H1 (cell line): ENCODE results near the gene EVX2. TPM values are rescaled to one million over a fixed set of nuclear protein-coding genes. Genes with fewer than 3 reads are reported as not detected.

ENCODE experiments used
- CTCF ChIA-PET: fragments of 300-600 bp; sonication (Branson Sonifier 250); formaldehyde crosslinking; loops from one replicate; lab custom pipeline; 2021; ENCODE audit not compliant: partially characterized antibody; lab: Charles Lee
- POLR2A ChIA-PET: fragments of 300-600 bp; sonication (Branson Sonifier 250); formaldehyde crosslinking; loops from one replicate; lab custom pipeline; 2021; ENCODE audit warnings: inconsistent platforms; ENCODE audit not compliant: partially characterized antibody; lab: Charles Lee
- DNase-seq, 2 experiments: peaks; one replicate each; pipeline versions ENCODE4 v3.0.0 to v3.0.0-alpha.2; 2010 to 2022; ENCODE audit warnings: low spot score in 2 of 2, low read depth in 1 of 2, mixed read lengths in 1 of 2
- FAIRE-seq: peaks from 2 replicates; lab custom pipeline; 2011; peaks lifted over from hg19 to GRCh38; lab: Jason Lieb, UNC
- H2AFZ ChIP-seq: 2 replicates; pipeline ENCODE4 v1.8.1; 2012; ENCODE audit warnings: low read length, inconsistent platforms
- H2AK5ac ChIP-seq: 2 replicates; pipeline ENCODE4 v1.6.1; 2013; ENCODE audit warnings: low read depth, low read length
- H2BK120ac ChIP-seq: replicated peaks from 2 replicates; pipeline ENCODE3; 2013; ENCODE audit warnings: low read depth, low read length, inconsistent platforms
- H2BK12ac ChIP-seq: 2 replicates; pipeline ENCODE4 v1.6.1; 2013; ENCODE audit warnings: low read depth, low read length
- H2BK15ac ChIP-seq: 2 replicates; pipeline ENCODE4 v1.6.1; 2013; ENCODE audit warnings: low read length
- H2BK20ac ChIP-seq: 2 replicates; pipeline ENCODE4 v1.6.1; 2013; ENCODE audit warnings: low read length
- H2BK5ac ChIP-seq: 2 replicates; pipeline ENCODE4 v1.6.1; 2013; ENCODE audit warnings: low read depth, low read length
- H3K14ac ChIP-seq: 2 replicates; pipeline ENCODE4 v1.6.1; 2013; ENCODE audit warnings: inconsistent platforms; ENCODE audit not compliant: insufficient read length
- H3K18ac ChIP-seq: 2 replicates; pipeline ENCODE4 v1.6.1; 2013; ENCODE audit warnings: low read length; ENCODE audit errors: extremely low read depth
- H3K23ac ChIP-seq: 2 replicates; pipeline ENCODE4 v1.6.1; 2013; ENCODE audit warnings: inconsistent platforms; ENCODE audit not compliant: insufficient read length
- H3K23me2 ChIP-seq: 2 replicates; pipeline ENCODE4 v1.6.1; 2013; ENCODE audit warnings: low read depth, low read length
- H3K27ac ChIP-seq: 2 replicates; pipeline ENCODE4 v1.6.1; 2011; ENCODE audit warnings: low read depth, low read length, inconsistent platforms
- H3K27me3 ChIP-seq, 4 experiments: replicated peaks in 1 of 4; 1 replicate in 1 of 4; 2 replicates in 3 of 4; pipeline versions ENCODE4 v1.6.1 to v1.8.1; 2011 to 2013; ENCODE audit warnings: low read length in 3 of 4, mild to moderate bottlenecking in 3 of 4, inconsistent platforms in 2 of 4, mixed read lengths in 2 of 4, moderate library complexity in 1 of 4; ENCODE audit not compliant: control insufficient read depth in 3 of 4, insufficient read depth in 3 of 4; ENCODE audit errors: extremely low read depth in 1 of 4
- H3K36me3 ChIP-seq, 4 experiments: 2 replicates each; pipeline versions ENCODE4 v1.6.1 to v1.8.1; 2011 to 2013; ENCODE audit warnings: mild to moderate bottlenecking in 4 of 4, low read length in 3 of 4, moderate library complexity in 2 of 4, control low read depth in 1 of 4, inconsistent platforms in 1 of 4; ENCODE audit not compliant: insufficient read depth in 4 of 4, control insufficient read depth in 2 of 4
- H3K4ac ChIP-seq: replicated peaks from 2 replicates; pipeline ENCODE3; 2013; ENCODE audit warnings: low read length, low read depth, mixed read lengths, inconsistent platforms; ENCODE audit not compliant: insufficient read length
- H3K4me1 ChIP-seq, 4 experiments: replicated peaks in 1 of 4; 1 replicate in 1 of 4; 2 replicates in 3 of 4; pipeline versions ENCODE4 v1.6.1 to v1.8.1; 2011 to 2013; ENCODE audit warnings: low read length in 3 of 4, inconsistent platforms in 2 of 4, mixed read lengths in 1 of 4; ENCODE audit not compliant: insufficient read depth in 4 of 4, control insufficient read depth in 3 of 4
- H3K4me2 ChIP-seq, 2 experiments: 2 replicates each; pipeline versions ENCODE4 v1.6.1 to v1.8.1; 2011 to 2013; ENCODE audit warnings: low read depth in 2 of 2, low read length in 2 of 2, control low read depth in 1 of 2, inconsistent platforms in 1 of 2, mild to moderate bottlenecking in 1 of 2; ENCODE audit not compliant: insufficient read depth in 1 of 2
- H3K4me3 ChIP-seq, 4 experiments: fragments of 200-600, 300-600 bp in 1 of 4; sonication (generic), shearing (Covaris generic), sonication (Bioruptor Twin) in 1 of 4; 2 replicates each; pipeline versions ENCODE4 v1.5.1 to v1.8.1; 2011 to 2016; ENCODE audit warnings: low read length in 4 of 4, low read depth in 3 of 4, control low read depth in 2 of 4, inconsistent platforms in 2 of 4, mild to moderate bottlenecking in 2 of 4, mixed read lengths in 1 of 4, moderate library complexity in 1 of 4; ENCODE audit not compliant: insufficient read depth in 2 of 4; ENCODE audit errors: extremely low read depth in 1 of 4
- H3K56ac ChIP-seq: replicated peaks from 2 replicates; pipeline ENCODE3; 2013; ENCODE audit warnings: low read depth, mild to moderate bottlenecking, mixed read lengths, low read length, inconsistent platforms; ENCODE audit not compliant: insufficient read length
- H3K79me1 ChIP-seq: 2 replicates; pipeline ENCODE4 v1.6.1; 2013; ENCODE audit warnings: low read depth, low read length, control low read depth
- H3K79me2 ChIP-seq, 2 experiments: 2 replicates each; pipeline versions ENCODE4 v1.6.1 to v1.8.1; 2012 to 2013; ENCODE audit warnings: low read length in 2 of 2, mild to moderate bottlenecking in 2 of 2, inconsistent platforms in 1 of 2; ENCODE audit not compliant: insufficient read depth in 2 of 2, control insufficient read depth in 1 of 2
- H3K9ac ChIP-seq, 4 experiments: replicated peaks in 1 of 4; 1 replicate in 1 of 4; 2 replicates in 3 of 4; pipeline versions ENCODE4 v1.6.1 to v1.8.1; 2011 to 2013; ENCODE audit warnings: low read depth in 3 of 4, low read length in 3 of 4, control low read depth in 2 of 4, mild to moderate bottlenecking in 2 of 4, moderate library complexity in 2 of 4, inconsistent platforms in 1 of 4; ENCODE audit errors: extremely low read depth in 1 of 4
- H3K9me3 ChIP-seq, 2 experiments: 2 replicates each; pipeline versions ENCODE4 v1.6.1 to v1.8.1; 2012 to 2013; ENCODE audit warnings: mild to moderate bottlenecking in 2 of 2, moderate library complexity in 2 of 2, control low read depth in 1 of 2, inconsistent platforms in 1 of 2, low read depth in 1 of 2, low read length in 1 of 2, mixed read lengths in 1 of 2; ENCODE audit not compliant: insufficient read depth in 2 of 2
- H4K20me1 ChIP-seq, 2 experiments: replicated peaks in 1 of 2; 2 replicates each; pipeline versions ENCODE3 to v1.8.1; 2011 to 2013; ENCODE audit warnings: inconsistent platforms in 2 of 2, low read length in 2 of 2, mild to moderate bottlenecking in 1 of 2; ENCODE audit not compliant: insufficient read depth in 2 of 2, control insufficient read depth in 1 of 2
- H4K5ac ChIP-seq: 2 replicates; pipeline ENCODE4 v1.6.1; 2013; ENCODE audit warnings: low read length, low read depth, mixed read lengths, inconsistent platforms; ENCODE audit not compliant: insufficient read length
- H4K8ac ChIP-seq: 2 replicates; pipeline ENCODE4 v1.8.0; 2013; ENCODE audit warnings: mild to moderate bottlenecking, moderate library complexity, low read length, inconsistent platforms; ENCODE audit not compliant: insufficient read depth; ENCODE audit errors: extremely low read depth
- H4K91ac ChIP-seq: replicated peaks from 2 replicates; pipeline ENCODE3; 2013; ENCODE audit warnings: low read length, mixed read lengths, inconsistent platforms; ENCODE audit not compliant: insufficient read length
- WGBS, 2 experiments: shearing (Covaris generic) in 1 of 2; methylation state at CpG; one replicate each; pipeline versions ENCODE4 v1.1.6 to v1.1.7; 2013 to 2015; ENCODE audit warnings: low lambda C conversion rate in 2 of 2, mixed read lengths in 2 of 2, inconsistent platforms in 1 of 2, low coverage in 1 of 2, missing lambda C conversion rate in 1 of 2; ENCODE audit not compliant: insufficient replicate concordance in 2 of 2, insufficient coverage in 1 of 2, insufficient read length in 1 of 2; ENCODE audit errors: extremely low coverage in 1 of 2, missing lambda C conversion rate in 1 of 2; 5-methylcytosine and 5-hydroxymethylcytosine counted together
- polyA plus RNA-seq, 7 experiments: library from polyadenylated mRNA; depleted of rRNA in 3 of 7; stranded (reverse) in 5 of 7; unstranded in 2 of 7; fragments of >200 nt in 5 of 7; fragments of 200-250 nt in 2 of 7; gene quantifications; 1 replicate in 5 of 7; 2 replicates in 1 of 7; 4 replicates in 1 of 7; pipeline versions ENCODE4 v1.2.1 to v1.2.3, GENCODE V29; 2011 to 2013; ENCODE audit warnings: missing spikeins in 2 of 7, mixed read lengths in 2 of 7
- total RNA-seq: library from RNA; stranded (reverse); fragmentation: NEBNext Ultra II Directional; extraction: Animal tissue kit (Norgen Biotek cat#: 25700); gene quantifications from 2 replicates; pipeline ENCODE4 v1.2.1, GENCODE V29; 2021

The EVX2 gene
- total and polyA plus RNA-seq, 2 of the 8 experiments (the other 6 are each of a cell fraction or from before 2014, with no cell fraction given), result not detected

GRCh38 chr2:176085120-176085788 is 1.5 kb upstream of the EVX2 start:
- H3K9ac ChIP-seq, result no peak overlapping the region
- DNase-seq (peak in 1 of 2 experiments; percentile 64), FAIRE-seq (no peak)
- no peak overlapping the region for H3K14ac ChIP-seq
- no peaks in the 10 kb centered on the region; a peak in 1 of 4 replicates for H3K9me3 ChIP-seq
- no peak overlapping the region for H2BK120ac ChIP-seq
- no peak overlapping the region for H2AK5ac ChIP-seq
- no peaks in the 10 kb centered on the region for H3K79me2 ChIP-seq
- peaks cover 15 to 34% of the 10 kb centered on the region in 2 experiments for H4K20me1 ChIP-seq
- H2BK20ac ChIP-seq, result no peak overlapping the region
- WGBS, 2 experiments, result 5% methylated on average over 33 of the region's 40 CpGs; no CpG with 5 or more reads in 1 of the 2 experiments
- no peak overlapping the region for H2BK12ac ChIP-seq
- H3K27ac ChIP-seq, result no peak overlapping the region
- H3K4ac ChIP-seq, result no peak overlapping the region
- H4K91ac ChIP-seq, result no peak overlapping the region
- H3K56ac ChIP-seq, result no peak overlapping the region
- H3K4me2 ChIP-seq, result peak overlapping the region; percentile 4 to 57; a peak in 3 of 4 replicates
- peaks cover 2% of the 10 kb centered on the region; the same call in 1 of the 2 replicates for H3K23me2 ChIP-seq
- peaks cover 98 to 100% (median 100%) of the 10 kb centered on the region in 4 experiments for H3K27me3 ChIP-seq
- H2BK15ac ChIP-seq, result no peak overlapping the region
- H3K4me1 ChIP-seq, result peaks cover 0 to 25% (median 9%) of the 10 kb centered on the region in 4 experiments; a peak in 5 of 7 replicates
- no peak overlapping the region for H3K18ac ChIP-seq
- POLR2A ChIA-PET, result interaction anchor here (1.7 kb wide), 1 partner anchor 11 kb away, joined by 8 read pairs; no protein-coding TSS in a partner anchor
- no peak overlapping the region for H4K8ac ChIP-seq
- H3K79me1 ChIP-seq, result no peaks in the 10 kb centered on the region
- H3K36me3 ChIP-seq, result peaks cover 0 to 2% (median 0%) of the 10 kb centered on the region in 4 experiments; a peak in 1 of 8 replicates
- no peak overlapping the region for H4K5ac ChIP-seq
- H3K4me3 ChIP-seq, result peak overlapping the region in 2 of 4 experiments; percentile 2 to 52; a peak in 2 of 8 replicates
- no peak overlapping the region for H2AFZ ChIP-seq
- no peak overlapping the region for H3K23ac ChIP-seq
- H2BK5ac ChIP-seq, result no peak overlapping the region
- CTCF ChIA-PET, result interaction anchor here (0.6 to 7.8 kb wide), 26 partner anchors 11 to 832 kb away, joined by 3 to 130 read pairs (median 3); partner anchors contain the start of gene HOXD12
